Mesodermal cell (in vitro differentiated cells): ENCODE measurements around the gene CD300C.
"Not testable (repeated sequence)": the region's sequence is repeated elsewhere in the genome, so short reads cannot be mapped to it uniquely, and the experiment has no call there.

Experiments
- H3K27ac ChIP-seq: 2 replicates; pipeline ENCODE4 v1.7.0; 2013; ENCODE audit warnings: mild to moderate bottlenecking, low read depth, low read length, moderate library complexity; ENCODE audit not compliant: severe bottlenecking
- H3K36me3 ChIP-seq: 2 replicates; pipeline ENCODE4 v1.7.1; 2013; ENCODE audit warnings: mild to moderate bottlenecking, low read length, moderate library complexity; ENCODE audit not compliant: control insufficient read depth, insufficient read depth
- H3K4me1 ChIP-seq: one replicate; pipeline ENCODE4 v1.7.1; 2013; ENCODE audit warnings: mild to moderate bottlenecking, low read length; ENCODE audit not compliant: insufficient read depth, control insufficient read depth, poor library complexity, severe bottlenecking
- H3K4me3 ChIP-seq: 2 replicates; pipeline ENCODE4 v1.7.0; 2013; ENCODE audit warnings: low read length, control low read depth, mild to moderate bottlenecking; ENCODE audit not compliant: insufficient read depth, poor library complexity, severe bottlenecking; ENCODE audit errors: extremely low read depth
- H3K9me3 ChIP-seq: 2 replicates; pipeline ENCODE4 v1.7.1; 2013; ENCODE audit warnings: mild to moderate bottlenecking, low read length, moderate library complexity; ENCODE audit not compliant: control insufficient read depth
- WGBS, 2 experiments: methylation state at CpG; one replicate each; pipeline ENCODE4 v1.1.5; 2013; ENCODE audit warnings: missing lambda C conversion rate in 2 of 2; ENCODE audit not compliant: insufficient coverage in 2 of 2; 5-methylcytosine and 5-hydroxymethylcytosine counted together

CD300C gene

DNA sequence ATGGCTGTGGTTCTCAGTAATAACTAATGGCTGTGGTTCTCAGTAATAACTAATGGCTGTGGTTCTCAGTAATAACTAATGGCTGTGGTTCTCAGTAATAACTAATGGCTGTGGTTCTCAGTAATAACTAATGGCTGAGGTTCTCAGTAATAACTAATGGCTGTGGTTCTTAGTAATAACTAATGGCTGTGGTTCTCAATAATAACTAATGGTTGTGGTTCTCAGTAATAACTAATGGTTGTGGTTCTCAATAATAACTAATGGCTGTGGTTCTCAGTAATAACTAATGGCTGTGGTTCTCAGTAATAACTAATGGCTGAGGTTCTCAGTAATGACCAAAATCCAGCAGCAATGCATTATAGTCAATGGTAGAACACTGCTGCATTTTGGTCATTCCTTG, 27.7 kb upstream of the CD300C start:
- not testable (repeated sequence) for H3K9me3 ChIP-seq, H3K36me3 ChIP-seq, H3K4me3 ChIP-seq, H3K4me1 ChIP-seq, H3K27ac ChIP-seq

DNA sequence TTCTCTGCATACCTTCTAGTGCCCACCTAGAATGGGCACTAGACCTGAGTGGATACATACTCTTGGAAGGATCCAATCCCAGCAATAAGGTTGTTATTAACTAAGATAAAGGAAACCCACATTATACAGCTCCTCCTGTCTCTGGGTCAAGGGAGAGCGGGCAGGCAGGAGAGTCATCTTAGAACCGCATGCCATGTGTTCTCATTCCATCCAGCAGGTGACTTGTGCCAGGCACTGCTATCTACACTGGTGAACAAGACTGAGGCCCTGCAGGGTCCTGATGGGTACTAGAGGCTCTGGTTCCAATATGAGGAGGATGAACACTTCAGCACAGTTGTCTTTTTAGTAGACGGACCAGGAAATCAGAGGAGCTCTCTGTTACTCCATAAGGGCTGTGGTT, 27.3 kb upstream of the CD300C start:
- 84% methylated on average over 3 of the region's 3 CpGs; no CpG with 5 or more reads in 1 of the 2 experiments for WGBS, 2 experiments
- Histone ChIP-seq H3K4me1 (peaks cover 5% of the 10 kb centered on the region), H3K27ac (no peak overlapping the region), H3K9me3 (no peaks in the 10 kb centered on the region), H3K4me3 (no peak overlapping the region), H3K36me3 (no peaks in the 10 kb centered on the region)

DNA sequence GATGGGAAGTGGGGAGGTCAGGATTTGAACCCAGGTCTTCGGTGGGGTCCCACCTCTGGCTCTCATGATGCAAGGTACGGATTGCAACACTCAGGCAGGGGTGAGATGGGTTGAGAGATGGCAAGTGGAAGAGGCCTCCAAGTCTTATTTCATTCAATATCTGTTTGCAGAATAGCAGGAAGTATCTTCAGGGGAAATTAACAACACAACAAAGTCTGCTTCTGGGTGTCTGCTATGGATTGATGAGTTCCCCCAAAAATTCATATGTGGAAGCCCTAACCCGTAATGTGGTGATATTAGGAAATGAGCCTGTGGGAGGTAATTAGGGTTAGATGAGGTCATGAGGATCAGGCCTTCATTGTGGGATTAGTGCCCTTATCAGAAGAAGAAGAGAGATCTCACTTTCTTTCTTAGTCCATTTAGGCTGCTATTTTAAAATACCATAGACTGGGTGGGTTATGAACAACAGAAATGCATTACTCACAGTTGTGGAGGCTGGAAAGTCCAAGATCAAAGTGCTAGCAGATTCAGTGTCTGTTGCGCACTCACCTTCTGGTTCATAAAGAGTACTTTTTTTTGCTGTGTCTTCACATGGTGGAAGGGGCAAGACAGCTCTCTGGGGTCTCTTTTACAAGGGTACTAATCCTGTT, 25.8 kb upstream of the CD300C start:
- Histone ChIP-seq H3K27ac (no peak overlapping the region), H3K36me3 (no peaks in the 10 kb centered on the region), H3K9me3 (no peaks in the 10 kb centered on the region), H3K4me1 (peaks cover 5% of the 10 kb centered on the region), H3K4me3 (no peak overlapping the region)
- WGBS, 2 experiments, result 93 to 96% methylated on average over 3 of the region's 4 CpGs

DNA sequence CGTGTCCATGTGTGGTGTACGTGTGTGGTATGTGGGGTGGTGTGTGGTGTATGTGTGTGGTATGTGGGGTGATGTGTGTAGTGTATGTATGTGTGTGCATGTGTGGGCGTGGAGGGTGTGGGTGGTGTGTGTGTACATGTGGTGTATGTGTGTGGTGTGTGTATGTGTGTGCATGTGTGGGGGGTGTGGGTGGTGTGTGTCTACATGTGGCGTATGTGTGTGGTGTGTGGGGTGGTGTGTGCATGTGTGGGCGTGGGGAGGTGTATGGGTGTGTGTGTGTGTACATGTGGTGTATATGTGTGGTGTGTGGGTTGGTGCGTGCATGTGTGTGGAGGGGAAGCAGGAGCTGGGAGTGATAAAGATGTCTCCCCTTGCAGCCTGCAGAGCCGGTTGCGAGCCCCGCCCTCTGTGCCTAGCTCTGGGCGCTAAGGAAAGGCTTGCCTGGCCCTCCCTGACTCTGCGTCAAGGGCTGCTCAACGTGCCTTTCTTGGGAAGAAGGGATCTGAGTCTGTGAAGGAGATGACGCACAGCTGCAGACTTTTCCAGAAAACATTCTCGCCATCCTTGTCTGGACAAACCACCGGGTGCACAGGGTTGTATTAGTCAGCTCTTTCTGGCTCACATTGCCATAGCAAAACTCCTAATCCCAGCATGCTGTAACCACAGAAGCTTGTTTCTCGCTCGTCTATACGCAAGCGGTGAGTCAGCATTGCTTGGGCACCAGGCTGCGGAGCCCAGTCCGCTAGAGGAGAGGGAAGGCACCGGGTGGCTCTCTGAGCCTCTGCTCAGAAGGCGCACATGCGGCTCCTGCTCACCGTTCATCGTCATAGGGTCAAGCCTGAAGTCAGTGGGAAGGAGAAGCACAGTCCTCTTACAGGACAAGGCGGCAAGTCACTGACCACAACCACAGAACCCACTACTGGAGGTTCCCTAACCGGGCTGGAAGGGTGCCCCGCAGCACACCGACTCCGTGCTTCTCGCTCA, 23.4 kb upstream of the CD300C start:
- Histone ChIP-seq H3K36me3 (no peaks in the 10 kb centered on the region), H3K4me3 (no peak overlapping the region), H3K9me3 (no peaks in the 10 kb centered on the region), H3K27ac (peak overlapping the region; percentile 37), H3K4me1 (peaks cover 5% of the 10 kb centered on the region)
- 81 to 83% methylated on average over 29 to 32 of the region's 32 CpGs for WGBS, 2 experiments

DNA sequence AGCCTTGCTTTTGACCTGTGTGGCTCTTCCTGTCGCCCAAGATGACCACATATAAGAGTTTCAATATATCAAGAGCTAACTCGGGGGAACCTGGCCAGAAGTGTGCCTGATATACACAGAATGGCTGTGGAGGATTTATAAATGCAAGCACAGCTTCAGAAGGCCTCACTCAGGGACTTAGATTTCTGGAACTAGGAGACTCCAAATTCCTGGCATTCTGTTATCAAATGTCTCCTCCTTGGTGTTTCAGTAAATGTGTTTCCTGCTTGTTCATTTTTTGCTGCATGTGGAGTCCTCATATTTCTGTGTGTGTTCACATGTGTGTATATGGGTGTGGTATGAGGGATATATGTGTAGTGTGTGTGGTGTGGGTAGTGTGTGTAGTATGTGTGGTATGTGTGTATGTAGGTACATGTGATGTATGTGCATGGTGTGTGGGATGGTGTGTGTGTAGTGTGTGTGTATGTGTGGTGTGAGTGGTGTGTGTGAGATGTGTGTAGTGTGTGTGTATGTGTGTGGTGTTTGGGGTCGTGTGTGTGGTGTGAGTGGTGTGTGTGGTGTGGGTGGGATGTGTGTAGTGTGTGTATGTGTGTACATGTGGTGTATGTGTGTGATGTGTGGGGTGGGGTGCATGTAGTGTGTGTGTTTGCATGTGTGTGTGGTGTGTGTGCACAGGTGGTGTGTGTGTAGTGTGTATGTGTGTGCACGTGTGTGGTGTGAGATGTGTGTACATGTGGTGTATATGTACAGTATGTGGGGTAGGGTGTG, 22.4 kb upstream of the CD300C start:
- 81 to 90% methylated on average over 2 to 3 of the region's 4 CpGs for WGBS, 2 experiments

DNA sequence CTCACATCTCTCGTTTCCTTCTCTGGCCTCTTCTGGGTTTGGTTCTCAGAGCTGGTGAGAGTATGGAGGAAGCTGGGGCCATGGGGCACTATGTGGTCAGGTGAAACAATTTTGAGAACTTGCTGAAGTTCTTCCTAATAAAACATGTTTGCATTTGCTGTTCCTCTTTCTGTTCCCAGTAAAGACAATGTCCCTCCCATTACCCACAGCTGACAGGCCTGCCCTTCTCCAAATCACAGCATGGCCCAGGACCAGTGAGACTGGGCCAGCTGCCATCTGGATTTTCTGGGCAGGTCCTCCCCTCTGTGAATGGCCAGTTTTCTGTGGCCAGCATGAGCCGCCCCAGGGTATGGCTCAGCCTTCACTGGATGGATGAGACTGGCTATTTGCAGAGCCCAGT, 21.5 kb upstream of the CD300C start, which contains the start of gene CD300H:
CD300H (minus strand) TSS at position 113 of the 400 bp plus-strand sequence.
- Histone ChIP-seq H3K9me3 (no peaks in the 10 kb centered on the region), H3K4me3 (no peak within 1 kb of the TSS), H3K4me1 (peaks cover 5% of the 10 kb centered on the region), H3K36me3 (no peaks in the 10 kb centered on the region), H3K27ac (no peak within 1 kb of the TSS)
- 100% methylated on average over 1 of the region's 2 CpGs; no CpG with 5 or more reads in 1 of the 2 experiments for WGBS, 2 experiments

More for the DNA sequence above, 22.4 kb upstream of the CD300C start:
- Histone ChIP-seq H3K4me3 (no peak overlapping the region), H3K36me3 (no peaks in the 10 kb centered on the region), H3K4me1 (peaks cover 5% of the 10 kb centered on the region), H3K27ac (no peak overlapping the region), H3K9me3 (no peaks in the 10 kb centered on the region)

DNA sequence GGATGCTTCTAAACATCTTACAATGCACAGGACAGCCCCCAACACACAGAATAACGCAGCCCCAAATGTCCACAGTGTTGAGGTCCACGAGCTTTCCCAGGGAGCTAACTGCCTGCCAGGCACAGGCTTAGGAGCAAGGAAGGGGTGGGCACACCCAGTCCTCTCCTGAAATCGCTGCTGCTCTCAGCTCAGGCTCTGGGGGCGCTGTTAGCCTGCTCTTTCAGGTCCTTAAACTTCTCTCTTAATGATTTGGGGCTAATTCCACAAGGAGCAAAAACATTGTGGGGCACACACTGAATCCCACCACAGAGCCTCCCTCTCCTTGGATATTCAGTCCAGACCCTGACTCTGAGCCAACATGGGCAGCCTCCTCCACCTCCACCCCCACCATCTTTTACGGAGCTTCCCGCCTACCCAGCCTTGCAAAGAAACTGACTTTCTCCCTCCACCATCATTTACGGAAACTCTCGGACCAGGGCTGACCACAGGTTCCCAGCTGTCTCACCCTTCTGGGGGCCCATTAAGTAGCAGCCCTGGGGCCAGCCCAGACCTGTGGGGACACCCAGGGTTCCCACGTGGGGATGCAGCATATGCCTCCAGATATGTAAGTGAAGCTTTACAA, 20.3 kb upstream of the CD300C start:
- H3K9me3 ChIP-seq, result no peaks in the 10 kb centered on the region
- H3K36me3 ChIP-seq, result no peaks in the 10 kb centered on the region
- H3K4me1 ChIP-seq, result peaks cover 5% of the 10 kb centered on the region
- H3K4me3 ChIP-seq, result no peak overlapping the region
- no peak overlapping the region for H3K27ac ChIP-seq
- WGBS, 2 experiments, result 41% methylated on average over 7 to 9 of the region's 9 CpGs

DNA sequence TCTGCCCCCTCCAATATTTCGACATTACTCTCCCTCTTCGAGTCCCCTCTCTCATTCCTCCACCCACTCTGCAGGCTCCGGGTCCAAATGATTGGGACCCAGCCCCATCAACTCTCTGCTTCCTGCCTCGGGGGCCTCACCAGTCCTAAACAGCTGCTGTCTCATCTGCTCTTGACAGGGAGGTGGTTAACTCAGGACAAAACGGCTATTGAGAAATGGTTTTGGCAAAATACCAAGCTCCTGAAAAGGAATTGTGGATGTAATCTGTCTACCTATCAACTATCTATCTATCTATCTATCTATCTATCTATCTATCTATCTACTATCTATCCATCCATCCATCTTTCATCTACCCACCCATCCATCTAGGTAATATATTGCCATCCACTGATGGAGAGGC, 19.2 kb upstream of the CD300C start:
- 83 to 86% methylated on average over 1 to 3 of the region's 5 CpGs for WGBS, 2 experiments
- Histone ChIP-seq H3K4me3 (no peak overlapping the region), H3K9me3 (no peaks in the 10 kb centered on the region), H3K27ac (no peak overlapping the region), H3K4me1 (peaks cover 5% of the 10 kb centered on the region), H3K36me3 (no peaks in the 10 kb centered on the region)

DNA sequence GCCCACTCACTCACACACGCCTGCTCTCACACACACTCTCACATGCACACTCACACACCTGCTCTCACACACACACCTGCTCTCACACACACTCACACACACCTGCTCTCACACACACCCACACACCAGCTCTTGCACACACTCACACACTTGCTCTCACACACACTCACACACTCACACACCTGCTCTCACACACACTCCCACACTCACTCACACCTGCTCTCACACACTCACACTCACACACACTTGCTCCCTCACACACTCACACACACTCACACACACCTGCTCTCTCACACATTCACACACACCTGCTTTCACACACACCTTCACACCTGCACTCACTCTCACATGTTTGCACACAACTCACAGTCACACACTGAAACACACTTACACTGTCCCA, 17.4 kb upstream of the CD300C start:
- whole genome bisulfite sequencing, 2 experiments, result 67 to 100% methylated on average over 1 of the region's 1 CpG
- Histone ChIP-seq H3K9me3 (peaks cover 6% of the 10 kb centered on the region), H3K27ac (no peak overlapping the region), H3K4me1 (no peaks in the 10 kb centered on the region), H3K4me3 (no peak overlapping the region), H3K36me3 (no peaks in the 10 kb centered on the region)

DNA sequence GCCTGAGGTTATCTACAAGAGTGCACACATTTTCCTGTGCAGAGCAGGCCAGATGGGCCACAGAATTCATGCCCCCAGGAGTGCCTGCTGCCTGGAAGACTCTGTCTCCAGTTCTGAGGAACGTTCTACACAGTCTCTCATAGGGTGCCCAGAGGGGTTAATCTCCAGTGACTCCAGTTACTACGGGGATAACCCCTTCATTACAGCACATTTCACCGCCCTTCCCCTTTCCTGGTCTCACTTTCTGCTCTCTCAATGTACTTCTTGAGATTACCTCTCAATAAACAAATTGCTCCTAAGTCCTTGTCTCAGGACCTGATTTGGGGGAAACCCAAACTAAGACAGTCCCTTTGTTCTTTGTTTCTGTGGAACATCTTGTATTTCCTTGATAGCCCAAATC, 15.7 kb upstream of the CD300C start:
- peaks cover 9% of the 10 kb centered on the region for H3K9me3 ChIP-seq
- no peaks in the 10 kb centered on the region for H3K4me1 ChIP-seq
- no peak overlapping the region for H3K27ac ChIP-seq
- H3K36me3 ChIP-seq, result no peaks in the 10 kb centered on the region
- no peak overlapping the region for H3K4me3 ChIP-seq
- 76 to 87% methylated on average over 3 of the region's 3 CpGs for WGBS, 2 experiments
